Body of pancreas (tissue), 4 donors: ENCODE results near the gene TGM1. TPM values are rescaled to one million over a fixed set of nuclear protein-coding genes. Genes with fewer than 3 reads are reported as not detected.

Experiments used
- ATAC-seq: fragments of 150-250 bp; one replicate; pipeline ENCODE4 v1.9.1; 2016
- DNase-seq, 4 donors: peaks; one replicate each; pipeline ENCODE4 v3.0.0-alpha.2; 2019
- H3K27ac ChIP-seq, 4 donors: fragments of 200-600 bp; sonication (generic); 1 replicate in 3 of 4; 2 replicates in 1 of 4; pipeline versions ENCODE4 v1.5.1 to v1.6.1; 2016 to 2019; ENCODE audit warnings: mild to moderate bottlenecking in 1 of 4, mixed read lengths in 1 of 4, moderate library complexity in 1 of 4
- H3K27me3 ChIP-seq, 2 donors: fragments of 200-600 bp; sonication (generic); one replicate each; pipeline ENCODE4 v1.6.0; 2016; ENCODE audit warnings: mild to moderate bottlenecking in 1 of 2
- H3K36me3 ChIP-seq, 2 donors: fragments of 200-600 bp; sonication (generic); replicated peaks in 1 of 2; 2 replicates each; pipeline ENCODE4 v1.5.1; 2016; ENCODE audit warnings: low read depth in 2 of 2; ENCODE audit not compliant: insufficient read depth in 1 of 2
- H3K4me1 ChIP-seq: fragments of 200-600 bp; sonication (generic); one replicate; pipeline ENCODE4 v1.6.0; 2016
- H3K4me3 ChIP-seq, 2 donors: fragments of 200-600 bp; sonication (generic); 1 replicate in 1 of 2; 2 replicates in 1 of 2; pipeline ENCODE4 v1.5.1; 2016 to 2019
- H3K9me3 ChIP-seq, 3 donors: fragments of 200-600 bp; sonication (generic); 1 replicate in 2 of 3; 2 replicates in 1 of 3; pipeline ENCODE4 v1.5.1; 2016
- POLR2A ChIP-seq, 3 donors: fragments of 450-650 bp; IDR thresholded peaks; one replicate each; pipeline ENCODE4 v1.6.1; 2016; ENCODE audit warnings: antibody characterized with exemption in 3 of 3, mild to moderate bottlenecking in 2 of 3
- WGBS, 2 donors: methylation state at CpG; one replicate each; pipeline ENCODE4 v1.1.5; 2017; 5-methylcytosine and 5-hydroxymethylcytosine counted together
- intact Hi-C: fragments of 100-400 bp; cut with DNase I; formaldehyde crosslinking; loops from one replicate; pipeline ENCODE4 v1.15.1; 2023
- total RNA-seq, 2 donors: library from RNA; depleted of rRNA; stranded (reverse); fragments of >200 nt; gene quantifications; one replicate each; pipeline ENCODE4 v1.1.0, GENCODE V29; 2016
- TF ChIP-seq, protein P1 (sequence below), 7 experiments: fragments of 450-650 bp in 4 of 7; fragments of 200-600 bp in 3 of 7; sonication (generic) in 3 of 7; IDR thresholded peaks; one replicate each; pipeline ENCODE4 v1.5.1; 2016 to 2019; ENCODE audit warnings: antibody characterized with exemption in 7 of 7

TGM1 gene
- 10 to 100 TPM in 1 of 2 donors, 1 to 10 TPM in 1; 2.9 to 13.8 TPM for total RNA-seq

DNA sequence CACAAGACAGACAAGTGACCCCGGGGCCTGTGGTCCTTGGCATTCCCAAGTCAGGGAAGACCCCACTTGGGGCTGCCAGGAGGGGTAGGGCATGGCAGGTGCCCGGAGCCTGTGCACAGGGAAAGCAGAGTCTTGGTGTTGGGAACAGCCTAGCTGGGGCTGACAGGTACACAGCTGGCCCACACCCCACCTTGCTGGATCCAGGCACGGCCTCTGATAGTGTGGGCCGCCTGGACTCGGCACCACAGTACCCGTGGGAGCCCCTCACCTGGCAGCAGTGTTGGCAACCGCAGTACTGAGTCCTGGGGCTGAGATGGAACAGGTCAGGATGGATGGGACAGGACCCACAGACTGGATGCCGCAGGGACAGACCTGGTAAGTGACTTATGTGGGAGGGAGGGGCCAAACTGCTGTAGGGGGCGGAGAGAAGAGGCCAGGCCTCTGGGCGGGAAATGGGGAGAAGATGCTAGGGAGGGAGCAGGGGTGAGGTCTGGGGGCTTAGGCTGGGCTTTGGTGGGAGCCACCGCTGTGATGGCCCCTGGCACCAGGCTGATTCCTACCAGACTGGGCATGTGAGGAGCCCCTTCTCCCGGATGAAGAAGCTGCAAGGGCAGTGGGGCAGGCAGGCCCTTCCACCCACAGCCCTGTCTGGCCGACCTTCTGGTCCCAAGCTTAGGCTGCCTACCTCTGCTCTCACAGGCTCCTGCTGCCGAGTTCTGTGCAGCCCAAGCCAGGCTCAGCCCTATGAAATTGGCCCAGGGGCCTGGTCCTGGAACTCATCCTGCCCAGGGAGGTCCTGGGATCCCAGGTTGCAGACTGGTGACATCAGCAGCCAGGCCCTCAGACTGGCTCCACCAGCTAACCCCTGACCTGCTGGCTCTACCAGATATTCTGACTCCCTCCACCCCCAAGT lies at the start of gene TGM1:
TGM1 (minus strand) TSS at position 357 of the 913 bp plus-strand sequence. CDS start 825 bp downstream, outside the sequence.
- WGBS, 2 donors: 58 to 87% methylated on average over 11 to 14 of the region's 14 CpGs
- no peaks in the 10 kb centered on the region for H3K27me3 ChIP-seq
- H3K4me1 ChIP-seq: peaks cover 15% of the 10 kb centered on the region
- H3K9me3 ChIP-seq: no peaks in the 10 kb centered on the region
- intact Hi-C loops: no loop called here
- no peak for DNase-seq
- TF ChIP-seq, protein P1, sequence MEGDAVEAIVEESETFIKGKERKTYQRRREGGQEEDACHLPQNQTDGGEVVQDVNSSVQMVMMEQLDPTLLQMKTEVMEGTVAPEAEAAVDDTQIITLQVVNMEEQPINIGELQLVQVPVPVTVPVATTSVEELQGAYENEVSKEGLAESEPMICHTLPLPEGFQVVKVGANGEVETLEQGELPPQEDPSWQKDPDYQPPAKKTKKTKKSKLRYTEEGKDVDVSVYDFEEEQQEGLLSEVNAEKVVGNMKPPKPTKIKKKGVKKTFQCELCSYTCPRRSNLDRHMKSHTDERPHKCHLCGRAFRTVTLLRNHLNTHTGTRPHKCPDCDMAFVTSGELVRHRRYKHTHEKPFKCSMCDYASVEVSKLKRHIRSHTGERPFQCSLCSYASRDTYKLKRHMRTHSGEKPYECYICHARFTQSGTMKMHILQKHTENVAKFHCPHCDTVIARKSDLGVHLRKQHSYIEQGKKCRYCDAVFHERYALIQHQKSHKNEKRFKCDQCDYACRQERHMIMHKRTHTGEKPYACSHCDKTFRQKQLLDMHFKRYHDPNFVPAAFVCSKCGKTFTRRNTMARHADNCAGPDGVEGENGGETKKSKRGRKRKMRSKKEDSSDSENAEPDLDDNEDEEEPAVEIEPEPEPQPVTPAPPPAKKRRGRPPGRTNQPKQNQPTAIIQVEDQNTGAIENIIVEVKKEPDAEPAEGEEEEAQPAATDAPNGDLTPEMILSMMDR (IDR thresholded peaks at IDR 0.05): no peak
- no peak for TF ChIP-seq POLR2A (IDR thresholded peaks at IDR 0.05)
- no peak for ATAC-seq
- H3K27ac ChIP-seq: no peak within 1 kb of the TSS
- H3K36me3 ChIP-seq: peaks cover 0 to 12% of the 10 kb centered on the region in 2 donors
- no peak within 1 kb of the TSS for H3K4me3 ChIP-seq

DNA sequence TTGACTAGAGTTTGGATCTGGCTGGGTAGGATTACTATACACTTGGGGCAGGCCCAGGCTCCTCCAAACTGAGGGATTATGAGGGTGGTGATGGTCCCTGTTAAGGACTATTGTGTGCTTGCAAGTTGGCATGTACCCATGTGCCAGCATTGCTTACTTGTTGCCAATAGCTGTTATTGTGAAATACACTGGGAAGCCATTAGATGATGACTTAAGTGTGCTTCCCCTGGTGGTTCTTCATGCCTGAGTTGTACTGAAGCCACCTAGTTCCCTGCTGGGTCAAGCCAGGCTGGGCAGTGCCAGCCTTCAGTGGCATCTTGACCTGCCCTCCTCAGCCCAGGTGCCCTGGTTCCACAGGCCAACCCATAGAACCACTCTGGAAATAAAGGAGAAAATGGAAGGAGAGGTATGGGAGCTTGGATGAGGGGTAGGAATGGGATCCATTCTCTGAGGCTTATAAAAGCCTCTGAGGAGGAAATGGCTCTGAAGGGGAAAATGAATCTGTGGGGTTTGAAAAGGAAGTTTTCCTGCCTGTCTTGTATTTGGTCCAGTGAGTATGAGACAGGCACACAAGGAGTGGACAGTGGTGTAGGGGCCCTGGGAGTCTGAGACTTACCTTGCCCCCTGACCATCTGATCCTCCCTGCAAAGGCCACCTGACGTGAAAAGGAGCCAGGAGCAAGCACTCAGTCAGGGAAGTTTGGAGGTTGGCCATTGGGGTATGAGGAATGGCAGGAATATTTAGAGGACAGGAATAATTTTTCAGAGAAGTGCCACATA lies 49.0 kb upstream of the TGM1 start:
- Histone ChIP-seq H3K9me3 (no peaks in the 10 kb centered on the region), H3K27ac (peak overlapping the region; percentile 79 to 91 (median 86)), H3K27me3 (no peaks in the 10 kb centered on the region), H3K36me3 (no peaks in the 10 kb centered on the region), H3K4me1 (peaks cover 61% of the 10 kb centered on the region), H3K4me3 (no peak overlapping the region)
- DNase-seq (peak in 1 of 4 donors; percentile 56), ATAC-seq (no peak)
- TF ChIP-seq, protein P1 (IDR thresholded peaks at IDR 0.05): no peak
- TF ChIP-seq POLR2A (IDR thresholded peaks at IDR 0.05): no peak
- intact Hi-C loops: no loop called here
- 80 to 88% methylated on average over 1 of the region's 1 CpG for WGBS, 2 donors

DNA sequence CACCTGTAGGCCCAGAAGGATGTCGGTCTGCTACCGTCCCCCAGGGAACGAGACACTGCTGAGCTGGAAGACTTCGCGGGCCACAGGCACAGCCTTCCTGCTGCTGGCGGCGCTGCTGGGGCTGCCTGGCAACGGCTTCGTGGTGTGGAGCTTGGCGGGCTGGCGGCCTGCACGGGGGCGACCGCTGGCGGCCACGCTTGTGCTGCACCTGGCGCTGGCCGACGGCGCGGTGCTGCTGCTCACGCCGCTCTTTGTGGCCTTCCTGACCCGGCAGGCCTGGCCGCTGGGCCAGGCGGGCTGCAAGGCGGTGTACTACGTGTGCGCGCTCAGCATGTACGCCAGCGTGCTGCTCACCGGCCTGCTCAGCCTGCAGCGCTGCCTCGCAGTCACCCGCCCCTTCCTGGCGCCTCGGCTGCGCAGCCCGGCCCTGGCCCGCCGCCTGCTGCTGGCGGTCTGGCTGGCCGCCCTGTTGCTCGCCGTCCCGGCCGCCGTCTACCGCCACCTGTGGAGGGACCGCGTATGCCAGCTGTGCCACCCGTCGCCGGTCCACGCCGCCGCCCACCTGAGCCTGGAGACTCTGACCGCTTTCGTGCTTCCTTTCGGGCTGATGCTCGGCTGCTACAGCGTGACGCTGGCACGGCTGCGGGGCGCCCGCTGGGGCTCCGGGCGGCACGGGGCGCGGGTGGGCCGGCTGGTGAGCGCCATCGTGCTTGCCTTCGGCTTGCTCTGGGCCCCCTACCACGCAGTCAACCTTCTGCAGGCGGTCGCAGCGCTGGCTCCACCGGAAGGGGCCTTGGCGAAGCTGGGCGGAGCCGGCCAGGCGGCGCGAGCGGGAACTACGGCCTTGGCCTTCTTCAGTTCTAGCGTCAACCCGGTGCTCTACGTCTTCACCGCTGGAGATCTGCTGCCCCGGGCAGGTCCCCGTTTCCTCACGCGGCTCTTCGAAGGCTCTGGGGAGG lies 47.9 kb upstream of the TGM1 start, which contains the start of gene LTB4R:
LTB4R (plus strand) TSS at position 857 of the 959 bp plus-strand sequence. CDS start 4,150 bp downstream, outside the sequence.
- H3K4me1 ChIP-seq: peaks cover 64% of the 10 kb centered on the region
- intact Hi-C loops: no loop called here
- 10 to 12% methylated on average over 10 to 86 of the region's 99 CpGs for WGBS, 2 donors

More for the DNA sequence above, 47.9 kb upstream of the TGM1 start, which contains the start of gene LTB4R:
- Histone ChIP-seq H3K27me3 (no peaks in the 10 kb centered on the region), H3K9me3 (no peaks in the 10 kb centered on the region), H3K27ac (peak within 1 kb of the TSS; percentile 79 to 91 (median 86)), H3K36me3 (peaks cover 0 to 2% of the 10 kb centered on the region in 2 donors), H3K4me3 (no peak within 1 kb of the TSS)
- TF ChIP-seq POLR2A (IDR thresholded peaks at IDR 0.05): peak; percentile 57 to 72 (median 59)
- TF ChIP-seq, protein P1 (IDR thresholded peaks at IDR 0.05): peak; percentile 14 to 67 (median 50)
- ATAC-seq (peak; percentile 85), DNase-seq (peak; percentile 84 to 89 (median 87))
